Urothelium cell line (cell line): Measurements from ENCODE around the gene DDX39B.
A peak's percentile ranks its signal among the peaks of the same experiment; 100 is the strongest.
"Not testable (repeated sequence)": the region's sequence is repeated elsewhere in the genome, so short reads cannot be mapped to it uniquely, and the experiment has no call there.

Experiments
- DNase-seq: peaks from one replicate; pipeline ENCODE4 v3.0.0; 2011; ENCODE audit warnings: low spot score, mixed read lengths
- FAIRE-seq: peaks from 2 replicates; lab custom pipeline; 2011; peaks lifted over from hg19 to GRCh38; lab: Jason Lieb, UNC

DDX39B gene

DNA sequence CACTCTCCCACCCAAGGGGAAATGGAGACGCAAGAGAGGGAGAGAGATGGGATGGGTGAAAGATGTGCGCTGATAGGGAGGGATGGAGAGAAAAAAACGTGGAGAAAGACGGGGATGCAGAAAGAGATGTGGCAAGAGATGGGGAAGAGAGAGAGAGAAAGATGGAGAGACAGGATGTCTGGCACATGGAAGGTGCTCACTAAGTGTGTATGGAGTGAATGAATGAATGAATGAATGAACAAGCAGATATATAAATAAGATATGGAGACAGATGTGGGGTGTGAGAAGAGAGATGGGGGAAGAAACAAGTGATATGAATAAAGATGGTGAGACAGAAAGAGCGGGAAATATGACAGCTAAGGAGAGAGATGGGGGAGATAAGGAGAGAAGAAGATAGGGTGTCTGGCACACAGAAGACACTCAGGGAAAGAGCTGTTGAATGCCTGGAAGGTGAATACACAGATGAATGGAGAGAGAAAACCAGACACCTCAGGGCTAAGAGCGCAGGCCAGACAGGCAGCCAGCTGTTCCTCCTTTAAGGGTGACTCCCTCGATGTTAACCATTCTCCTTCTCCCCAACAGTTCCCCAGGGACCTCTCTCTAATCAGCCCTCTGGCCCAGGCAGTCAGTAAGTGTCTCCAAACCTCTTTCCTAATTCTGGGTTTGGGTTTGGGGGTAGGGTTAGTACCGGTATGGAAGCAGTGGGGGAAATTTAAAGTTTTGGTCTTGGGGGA is 34.3 kb upstream of the DDX39B start:
- DNase-seq (no peak), FAIRE-seq (no peak)

DNA sequence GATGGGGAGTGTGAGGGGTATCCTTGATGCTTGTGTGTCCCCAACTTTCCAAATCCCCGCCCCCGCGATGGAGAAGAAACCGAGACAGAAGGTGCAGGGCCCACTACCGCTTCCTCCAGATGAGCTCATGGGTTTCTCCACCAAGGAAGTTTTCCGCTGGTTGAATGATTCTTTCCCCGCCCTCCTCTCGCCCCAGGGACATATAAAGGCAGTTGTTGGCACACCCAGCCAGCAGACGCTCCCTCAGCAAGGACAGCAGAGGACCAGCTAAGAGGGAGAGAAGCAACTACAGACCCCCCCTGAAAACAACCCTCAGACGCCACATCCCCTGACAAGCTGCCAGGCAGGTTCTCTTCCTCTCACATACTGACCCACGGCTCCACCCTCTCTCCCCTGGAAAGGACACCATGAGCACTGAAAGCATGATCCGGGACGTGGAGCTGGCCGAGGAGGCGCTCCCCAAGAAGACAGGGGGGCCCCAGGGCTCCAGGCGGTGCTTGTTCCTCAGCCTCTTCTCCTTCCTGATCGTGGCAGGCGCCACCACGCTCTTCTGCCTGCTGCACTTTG is 33.6 kb upstream of the DDX39B start, which contains the start of gene TNF:
Gene TNF, plus strand, starts transcription at position 231 of the 567 bp plus-strand sequence. Its CDS starts 177 bp downstream, at position 408.
- no peak for FAIRE-seq
- no peak for DNase-seq

DNA sequence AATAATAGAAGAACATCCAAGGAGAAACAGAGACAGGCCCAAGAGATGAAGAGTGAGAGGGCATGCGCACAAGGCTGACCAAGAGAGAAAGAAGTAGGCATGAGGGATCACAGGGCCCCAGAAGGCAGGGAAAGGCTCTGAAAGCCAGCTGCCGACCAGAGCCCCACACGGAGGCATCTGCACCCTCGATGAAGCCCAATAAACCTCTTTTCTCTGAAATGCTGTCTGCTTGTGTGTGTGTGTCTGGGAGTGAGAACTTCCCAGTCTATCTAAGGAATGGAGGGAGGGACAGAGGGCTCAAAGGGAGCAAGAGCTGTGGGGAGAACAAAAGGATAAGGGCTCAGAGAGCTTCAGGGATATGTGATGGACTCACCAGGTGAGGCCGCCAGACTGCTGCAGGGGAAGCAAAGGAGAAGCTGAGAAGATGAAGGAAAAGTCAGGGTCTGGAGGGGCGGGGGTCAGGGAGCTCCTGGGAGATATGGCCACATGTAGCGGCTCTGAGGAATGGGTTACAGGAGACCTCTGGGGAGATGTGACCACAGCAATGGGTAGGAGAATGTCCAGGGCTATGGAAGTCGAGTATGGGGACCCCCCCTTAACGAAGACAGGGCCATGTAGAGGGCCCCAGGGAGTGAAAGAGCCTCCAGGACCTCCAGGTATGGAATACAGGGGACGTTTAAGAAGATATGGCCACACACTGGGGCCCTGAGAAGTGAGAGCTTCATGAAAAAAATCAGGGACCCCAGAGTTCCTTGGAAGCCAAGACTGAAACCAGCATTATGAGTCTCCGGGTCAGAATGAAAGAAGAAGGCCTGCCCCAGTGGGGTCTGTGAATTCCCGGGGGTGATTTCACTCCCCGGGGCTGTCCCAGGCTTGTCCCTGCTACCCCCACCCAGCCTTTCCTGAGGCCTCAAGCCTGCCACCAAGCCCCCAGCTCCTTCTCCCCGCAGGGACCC is 32.6 kb upstream of the DDX39B start:
- DNase-seq (no peak), FAIRE-seq (no peak)

DNA sequence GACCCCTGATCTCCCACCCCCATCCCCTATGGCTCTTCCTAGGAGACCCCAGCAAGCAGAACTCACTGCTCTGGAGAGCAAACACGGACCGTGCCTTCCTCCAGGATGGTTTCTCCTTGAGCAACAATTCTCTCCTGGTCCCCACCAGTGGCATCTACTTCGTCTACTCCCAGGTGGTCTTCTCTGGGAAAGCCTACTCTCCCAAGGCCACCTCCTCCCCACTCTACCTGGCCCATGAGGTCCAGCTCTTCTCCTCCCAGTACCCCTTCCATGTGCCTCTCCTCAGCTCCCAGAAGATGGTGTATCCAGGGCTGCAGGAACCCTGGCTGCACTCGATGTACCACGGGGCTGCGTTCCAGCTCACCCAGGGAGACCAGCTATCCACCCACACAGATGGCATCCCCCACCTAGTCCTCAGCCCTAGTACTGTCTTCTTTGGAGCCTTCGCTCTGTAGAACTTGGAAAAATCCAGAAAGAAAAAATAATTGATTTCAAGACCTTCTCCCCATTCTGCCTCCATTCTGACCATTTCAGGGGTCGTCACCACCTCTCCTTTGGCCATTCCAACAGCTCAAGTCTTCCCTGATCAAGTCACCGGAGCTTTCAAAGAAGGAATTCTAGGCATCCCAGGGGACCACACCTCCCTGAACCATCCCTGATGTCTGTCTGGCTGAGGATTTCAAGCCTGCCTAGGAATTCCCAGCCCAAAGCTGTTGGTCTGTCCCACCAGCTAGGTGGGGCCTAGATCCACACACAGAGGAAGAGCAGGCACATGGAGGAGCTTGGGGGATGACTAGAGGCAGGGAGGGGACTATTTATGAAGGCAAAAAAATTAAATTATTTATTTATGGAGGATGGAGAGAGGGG is 31.7 kb upstream of the DDX39B start:
- FAIRE-seq (no peak), DNase-seq (no peak)

DNA sequence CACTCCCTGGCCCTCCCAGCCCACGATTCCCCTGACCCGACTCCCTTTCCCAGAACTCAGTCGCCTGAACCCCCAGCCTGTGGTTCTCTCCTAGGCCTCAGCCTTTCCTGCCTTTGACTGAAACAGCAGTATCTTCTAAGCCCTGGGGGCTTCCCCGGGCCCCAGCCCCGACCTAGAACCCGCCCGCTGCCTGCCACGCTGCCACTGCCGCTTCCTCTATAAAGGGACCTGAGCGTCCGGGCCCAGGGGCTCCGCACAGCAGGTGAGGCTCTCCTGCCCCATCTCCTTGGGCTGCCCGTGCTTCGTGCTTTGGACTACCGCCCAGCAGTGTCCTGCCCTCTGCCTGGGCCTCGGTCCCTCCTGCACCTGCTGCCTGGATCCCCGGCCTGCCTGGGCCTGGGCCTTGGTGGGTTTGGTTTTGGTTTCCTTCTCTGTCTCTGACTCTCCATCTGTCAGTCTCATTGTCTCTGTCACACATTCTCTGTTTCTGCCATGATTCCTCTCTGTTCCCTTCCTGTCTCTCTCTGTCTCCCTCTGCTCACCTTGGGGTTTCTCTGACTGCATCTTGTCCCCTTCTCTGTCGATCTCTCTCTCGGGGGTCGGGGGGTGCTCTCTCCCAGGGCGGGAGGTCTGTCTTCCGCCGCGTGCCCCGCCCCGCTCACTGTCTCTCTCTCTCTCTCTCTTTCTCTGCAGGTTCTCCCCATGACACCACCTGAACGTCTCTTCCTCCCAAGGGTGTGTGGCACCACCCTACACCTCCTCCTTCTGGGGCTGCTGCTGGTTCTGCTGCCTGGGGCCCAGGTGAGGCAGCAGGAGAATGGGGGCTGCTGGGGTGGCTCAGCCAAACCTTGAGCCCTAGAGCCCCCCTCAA is 30.5 kb upstream of the DDX39B start, which contains the start of gene LTA:
Gene LTA, plus strand, starts transcription at position 249 of the 871 bp plus-strand sequence. Its CDS starts 454 bp downstream, at position 703.
- DNase-seq, result no peak
- FAIRE-seq, result no peak

DNA sequence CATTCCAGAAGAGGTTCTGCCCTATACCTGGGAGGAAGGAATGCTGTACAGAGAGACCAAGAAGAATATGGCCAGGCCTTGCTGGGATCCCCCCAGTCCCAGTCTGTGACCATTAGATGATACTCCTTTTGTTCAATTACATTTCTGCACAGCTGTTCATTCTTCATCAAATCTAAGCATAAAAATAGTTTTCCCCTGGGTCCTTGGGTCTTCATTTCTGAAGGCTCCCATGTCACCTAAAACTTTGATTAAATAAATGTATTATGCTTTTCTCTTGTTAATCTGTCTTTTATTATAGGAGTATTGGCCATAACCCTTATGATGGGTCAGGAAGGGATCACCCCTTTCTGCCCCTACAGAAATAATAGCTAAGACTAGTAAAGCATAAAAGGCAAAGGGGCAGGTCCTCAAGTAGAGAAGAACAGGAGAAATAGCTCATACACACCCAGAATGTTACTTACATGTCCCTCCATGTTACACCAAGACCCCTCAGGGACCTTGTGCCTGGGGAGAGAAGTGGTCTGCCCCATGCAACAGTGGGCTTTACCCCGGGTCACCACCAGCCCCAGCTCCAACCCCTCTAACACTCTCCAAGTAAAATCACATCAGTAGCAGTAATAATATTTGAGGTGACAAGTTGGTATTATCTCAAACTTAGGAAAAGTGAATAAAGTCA is 28.2 kb upstream of the DDX39B start:
- FAIRE-seq, result no peak

DNA sequence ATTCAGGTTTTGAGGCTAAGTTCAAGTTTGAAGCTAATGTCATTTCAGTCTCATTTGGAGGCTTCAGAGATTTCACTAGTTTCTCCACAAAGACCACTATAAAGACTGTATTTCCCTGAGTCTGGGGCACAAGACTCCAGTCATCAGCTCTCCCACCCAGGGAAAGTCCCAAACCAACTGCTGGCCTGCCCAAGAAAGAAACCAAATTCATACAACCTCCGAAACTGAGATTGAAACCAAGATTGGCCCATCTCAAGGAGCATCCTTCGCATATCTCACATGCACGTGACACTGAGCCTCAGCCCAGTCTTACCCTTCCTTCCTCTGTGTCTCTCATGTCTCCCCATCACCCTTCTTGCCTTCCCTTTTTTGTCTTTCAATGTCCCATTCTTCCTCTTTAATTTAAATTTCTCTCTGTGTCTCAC is 26.7 kb upstream of the DDX39B start:
- no peak for FAIRE-seq
- no peak for DNase-seq

More for the DNA sequence above, 28.2 kb upstream of the DDX39B start:
- no peak for DNase-seq

DNA sequence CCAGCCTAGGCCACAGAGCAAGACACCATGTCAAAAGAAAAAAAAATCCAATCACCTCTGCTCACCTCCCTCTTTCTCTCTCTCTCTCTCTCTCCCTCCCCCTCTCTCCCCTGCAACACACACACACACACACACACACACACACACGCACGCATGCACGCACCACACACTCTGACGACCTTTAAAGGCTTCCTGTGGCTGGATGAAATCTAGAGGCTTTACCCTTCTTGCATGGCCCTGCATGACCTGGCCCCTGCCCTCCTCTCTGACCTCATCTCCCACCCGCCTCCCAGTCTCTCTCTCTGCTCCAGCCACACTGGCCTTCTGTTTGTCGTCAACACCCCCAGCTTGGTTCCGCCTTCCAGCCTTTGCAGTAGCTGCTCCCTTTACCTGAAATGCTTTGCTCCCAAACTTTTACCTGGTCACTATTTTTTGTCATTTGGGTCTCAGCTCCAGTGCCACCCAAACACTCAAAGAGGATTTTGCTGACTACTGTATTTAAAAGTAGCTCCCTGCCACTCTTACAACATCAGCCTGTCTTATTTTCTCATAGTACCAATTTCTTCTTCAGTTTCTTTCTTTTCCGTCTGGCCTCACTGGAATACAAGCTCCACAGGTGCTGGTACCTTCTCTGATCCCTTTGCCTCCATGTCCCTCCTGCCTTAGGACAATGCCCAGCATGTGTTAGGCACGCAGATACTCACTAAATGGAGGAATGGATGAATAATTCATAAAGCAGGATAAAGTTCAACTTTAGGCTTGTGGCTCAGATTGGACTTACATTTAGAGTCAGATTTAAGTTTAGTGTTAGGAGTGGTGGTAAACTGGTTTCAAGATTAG is 25.9 kb upstream of the DDX39B start:
- DNase-seq (no peak), FAIRE-seq (no peak)

DNA sequence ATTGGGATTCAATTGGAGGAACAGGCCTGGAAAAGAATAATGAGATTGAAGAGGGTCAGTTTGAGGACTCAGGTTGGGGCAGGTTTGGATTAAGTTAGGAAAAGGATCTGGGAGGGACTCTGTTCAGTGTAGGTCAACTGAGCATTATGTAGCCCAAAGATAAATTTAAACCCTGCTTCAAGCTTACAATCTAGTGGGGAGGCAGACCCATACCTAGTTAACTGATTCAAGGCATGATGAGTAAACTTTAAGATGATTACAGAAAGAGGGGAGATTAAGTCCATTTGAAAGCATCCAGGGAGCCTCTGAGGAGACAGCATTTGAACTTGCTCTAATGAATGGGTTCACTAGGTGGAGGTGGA is 18.9 kb upstream of the DDX39B start:
- DNase-seq, result no peak
- no peak for FAIRE-seq

DNA sequence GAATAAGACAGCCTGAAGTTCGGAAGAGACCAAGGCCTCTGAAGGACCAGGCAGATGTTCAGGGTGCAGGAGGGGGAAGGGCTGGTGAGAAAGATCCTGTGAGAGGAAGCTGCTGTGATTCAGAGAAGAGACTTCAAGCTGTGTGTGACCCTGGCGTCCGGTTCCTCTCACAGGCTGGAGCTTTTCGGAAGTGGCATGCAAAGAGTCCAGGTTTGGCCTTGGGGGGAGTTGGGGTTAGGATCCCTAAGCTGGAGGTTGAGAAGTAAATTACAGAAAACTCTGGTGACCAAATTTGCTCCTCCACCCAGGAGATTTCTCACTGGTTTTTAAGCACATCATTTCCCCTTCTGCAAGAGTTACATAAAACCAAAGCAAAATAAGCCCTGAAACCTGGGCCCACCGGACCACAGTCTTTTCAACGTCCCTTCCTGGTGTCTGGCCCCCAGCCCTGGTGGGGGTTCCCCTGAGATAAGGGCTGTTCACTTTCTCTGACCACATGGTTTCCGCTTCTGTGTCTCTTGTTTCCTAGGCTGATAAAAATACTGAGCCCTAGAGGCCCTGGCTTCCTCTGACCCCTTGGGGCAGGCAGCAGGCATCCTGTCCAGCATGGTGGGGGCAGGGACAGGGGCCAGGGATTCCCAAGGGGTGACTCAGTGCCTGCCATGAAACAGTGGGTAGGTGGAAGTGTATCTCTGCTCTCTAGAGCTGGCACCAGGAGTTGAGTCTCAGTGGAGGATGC is 18.3 kb upstream of the DDX39B start:
- FAIRE-seq (no peak), DNase-seq (peak; percentile 75)

DNA sequence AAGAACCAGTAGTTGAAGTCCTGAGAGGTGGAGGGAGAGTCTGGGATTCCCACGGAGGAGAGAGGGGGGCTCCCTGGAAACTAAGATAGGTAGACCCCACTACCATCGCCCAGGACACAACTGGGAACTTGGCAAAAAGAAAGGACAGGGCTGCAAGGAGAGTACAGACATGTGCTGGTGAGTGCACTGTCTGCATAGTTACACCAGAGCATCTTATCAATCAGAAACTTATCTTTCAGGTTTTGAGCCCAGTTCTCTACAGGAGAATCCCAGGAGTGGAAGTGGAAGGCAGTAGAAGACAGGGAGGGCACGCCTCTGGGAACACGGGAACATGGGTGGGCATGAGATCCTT is 17.8 kb upstream of the DDX39B start:
- FAIRE-seq, result no peak
- DNase-seq, result no peak

DNA sequence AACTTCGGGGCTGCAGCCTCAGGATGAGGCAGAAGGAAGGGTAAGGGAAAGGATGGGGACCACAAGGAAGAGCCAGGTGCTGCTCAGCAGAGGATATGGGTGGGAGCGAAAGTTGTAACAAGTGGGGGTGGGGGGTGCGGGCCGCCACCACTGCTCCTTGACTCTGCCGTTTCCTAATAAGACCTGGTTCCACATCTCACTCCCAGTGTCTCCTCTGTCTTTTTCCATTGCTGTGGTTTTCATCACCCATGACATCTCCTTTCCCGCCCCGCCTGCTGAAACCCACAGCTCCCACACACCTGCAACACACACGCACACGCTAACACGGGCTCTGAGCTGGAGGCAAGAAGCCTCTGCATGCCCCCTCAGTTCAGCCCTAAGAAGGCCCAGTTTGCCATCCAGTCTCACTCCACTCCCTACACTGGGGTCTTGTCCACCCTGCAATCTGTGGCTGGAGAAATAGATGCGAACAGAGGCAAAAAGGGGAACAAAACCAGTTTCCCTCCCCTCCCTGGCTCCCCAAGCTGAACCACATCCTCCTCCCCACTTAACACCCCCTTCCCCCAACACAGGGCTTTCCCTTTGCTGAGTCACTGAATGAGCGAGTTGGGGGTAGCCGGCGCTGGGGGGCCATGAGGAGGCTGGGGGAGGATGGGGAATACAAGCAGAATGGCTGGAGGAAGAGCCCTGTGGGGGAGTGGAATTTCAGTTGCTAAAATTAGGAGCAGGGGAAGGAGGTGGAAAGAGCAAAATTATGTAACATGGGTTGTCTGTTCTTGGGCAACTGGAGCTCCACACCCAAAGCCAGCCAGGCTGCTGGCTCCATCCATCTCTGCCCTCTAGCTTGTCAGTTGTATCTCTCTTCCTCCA is 17.1 kb upstream of the DDX39B start:
- FAIRE-seq (no peak), DNase-seq (no peak)

DNA sequence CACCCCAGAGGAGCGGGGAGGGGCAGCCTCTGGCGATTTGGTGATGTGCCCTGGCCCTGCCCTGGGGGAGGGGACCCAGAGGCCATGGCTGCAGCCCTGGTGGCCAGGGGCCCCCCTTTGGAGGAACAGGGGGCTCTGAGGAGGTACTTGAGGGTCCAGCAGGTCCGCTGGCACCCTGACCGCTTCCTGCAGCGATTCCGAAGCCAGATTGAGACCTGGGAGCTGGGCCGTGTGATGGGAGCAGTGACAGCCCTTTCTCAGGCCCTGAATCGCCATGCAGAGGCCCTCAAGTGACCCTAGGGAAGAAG is 16.5 kb upstream of the DDX39B start:
- no peak for FAIRE-seq
- no peak for DNase-seq

DNA sequence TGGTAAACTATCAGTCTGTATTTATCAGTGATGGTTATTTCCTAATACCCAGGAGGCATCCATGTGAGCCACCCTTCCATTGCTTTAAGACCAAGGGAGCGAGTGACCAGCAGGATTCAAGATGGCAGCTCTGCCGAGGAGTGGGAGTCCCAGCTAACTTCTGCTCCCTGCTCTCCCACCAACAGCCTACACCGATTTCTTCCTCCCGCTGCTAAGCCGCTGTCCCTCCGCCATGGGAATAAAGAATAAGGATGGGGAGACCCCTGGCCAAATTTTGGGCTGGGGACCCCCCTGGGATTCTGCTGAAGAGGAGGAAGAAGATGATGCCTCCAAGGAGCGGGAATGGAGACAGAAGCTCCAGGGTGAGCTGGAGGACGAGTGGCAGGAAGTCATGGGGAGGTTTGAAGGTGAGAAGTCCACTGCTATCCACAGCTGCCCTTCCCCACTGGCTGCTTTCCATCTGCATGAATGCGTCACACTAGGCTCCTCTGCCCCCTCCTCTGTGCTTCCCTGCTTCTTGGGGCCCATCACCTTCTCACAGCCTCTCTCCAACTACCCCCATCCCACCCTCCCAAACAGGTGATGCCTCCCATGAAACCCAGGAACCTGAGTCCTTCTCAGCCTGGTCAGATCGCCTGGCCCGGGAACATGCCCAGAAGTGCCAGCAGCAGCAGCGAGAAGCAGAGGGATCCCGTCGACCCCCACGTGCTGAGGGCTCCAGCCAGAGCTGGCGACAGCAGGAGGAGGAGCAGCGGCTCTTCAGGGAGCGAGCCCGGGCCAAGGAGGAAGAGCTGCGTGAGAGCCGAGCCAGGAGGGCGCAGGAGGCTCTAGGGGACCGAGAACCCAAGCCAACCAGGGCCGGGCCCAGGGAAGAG is 15.9 kb upstream of the DDX39B start:
- FAIRE-seq, result no peak
- DNase-seq, result no peak

DNA sequence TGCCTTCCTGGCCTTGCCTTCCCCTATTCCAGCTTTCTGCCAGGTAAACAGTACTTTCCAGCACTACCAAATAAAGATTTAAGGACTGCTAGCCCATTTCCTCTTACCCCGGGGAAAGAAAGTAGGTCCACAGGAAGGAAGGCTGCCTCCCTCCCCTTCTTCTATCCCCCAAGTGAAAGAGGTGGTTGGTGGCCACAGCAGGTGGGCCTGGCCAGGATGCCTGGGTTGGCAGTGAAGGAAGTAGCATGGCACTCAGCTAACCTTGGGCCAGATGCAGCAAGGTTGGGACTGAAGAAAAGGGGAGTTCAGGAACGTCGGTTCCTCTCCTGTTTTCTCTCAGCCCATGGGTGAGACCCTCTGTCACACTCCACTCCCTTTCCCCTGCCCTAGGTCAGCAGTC is 14.5 kb upstream of the DDX39B start:
- DNase-seq (no peak), FAIRE-seq (no peak)

DNA sequence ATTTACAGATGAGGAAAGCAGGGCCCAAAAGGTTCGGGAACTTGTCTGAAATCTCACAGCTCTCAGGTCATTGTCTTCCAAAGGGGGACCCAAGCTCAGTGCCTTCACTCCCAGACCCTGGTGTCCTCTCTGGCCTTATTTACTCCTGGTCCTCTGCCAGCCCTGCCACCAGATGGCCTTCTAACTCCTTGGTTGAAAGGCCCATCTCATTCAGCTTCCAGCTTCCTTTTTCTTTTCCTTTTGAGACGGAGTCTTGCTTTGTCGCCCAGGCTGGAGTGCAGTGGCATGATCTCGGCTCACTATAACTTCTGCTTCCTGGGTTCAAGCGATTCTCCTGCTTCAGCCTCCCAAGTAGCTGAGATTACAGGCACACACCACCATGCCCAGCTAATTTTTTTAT is 9.6 kb upstream of the DDX39B start:
- not testable (repeated sequence) for FAIRE-seq, DNase-seq
